OCI-LY3 (cell line): Measurements from ENCODE around the gene RNASE12.

ENCODE experiments used
- CTCF ChIP-seq: fragments of 200-600, 300-600 bp; sonication (generic); IDR thresholded peaks from 2 replicates; pipeline ENCODE4 v1.5.1; 2014; ENCODE audit warnings: antibody characterized with exemption, low read length, low read depth
- EZH2phosphoT487 ChIP-seq: fragments of 200-600 bp; shearing (Covaris generic); IDR thresholded peaks from 2 replicates; pipeline ENCODE4 v1.6.1; 2018; ENCODE audit warnings: antibody characterized with exemption, mixed run types, low read depth

- no peak for TF ChIP-seq CTCF
- TF ChIP-seq EZH2phosphoT487 = no peak
Measured at GRCh38 chr14:20583142-20583541, 8.0 kb downstream of the RNASE12 start.
